Gastroesophageal sphincter (tissue), 3 donors: ENCODE data around the gene MIDN.

Experiments
- EP300 ChIP-seq: sonication (generic); formaldehyde crosslinking; IDR thresholded peaks from one replicate; pipeline ENCODE4 v1.6.1; 2017; ENCODE audit warnings: antibody characterized with exemption, mild to moderate bottlenecking
- POLR2A ChIP-seq, 2 donors: fragments of 450-650 bp; IDR thresholded peaks; one replicate each; pipeline ENCODE4 v1.6.1; 2017; ENCODE audit warnings: antibody characterized with exemption in 2 of 2, mild to moderate bottlenecking in 2 of 2, moderate library complexity in 1 of 2
- POLR2AphosphoS5 ChIP-seq: sonication (generic); formaldehyde crosslinking; IDR thresholded peaks from one replicate; pipeline ENCODE4 v1.6.1; 2017; ENCODE audit warnings: antibody characterized with exemption
- TF ChIP-seq, protein P1 (sequence below), 4 experiments: fragments of 200-600 bp in 2 of 4; fragments of 450-650 bp in 2 of 4; sonication (generic) in 1 of 4; IDR thresholded peaks; one replicate each; pipeline ENCODE4 v1.5.1; 2017 to 2019; ENCODE audit warnings: antibody characterized with exemption in 4 of 4, mild to moderate bottlenecking in 2 of 4, moderate library complexity in 2 of 4

DNA sequence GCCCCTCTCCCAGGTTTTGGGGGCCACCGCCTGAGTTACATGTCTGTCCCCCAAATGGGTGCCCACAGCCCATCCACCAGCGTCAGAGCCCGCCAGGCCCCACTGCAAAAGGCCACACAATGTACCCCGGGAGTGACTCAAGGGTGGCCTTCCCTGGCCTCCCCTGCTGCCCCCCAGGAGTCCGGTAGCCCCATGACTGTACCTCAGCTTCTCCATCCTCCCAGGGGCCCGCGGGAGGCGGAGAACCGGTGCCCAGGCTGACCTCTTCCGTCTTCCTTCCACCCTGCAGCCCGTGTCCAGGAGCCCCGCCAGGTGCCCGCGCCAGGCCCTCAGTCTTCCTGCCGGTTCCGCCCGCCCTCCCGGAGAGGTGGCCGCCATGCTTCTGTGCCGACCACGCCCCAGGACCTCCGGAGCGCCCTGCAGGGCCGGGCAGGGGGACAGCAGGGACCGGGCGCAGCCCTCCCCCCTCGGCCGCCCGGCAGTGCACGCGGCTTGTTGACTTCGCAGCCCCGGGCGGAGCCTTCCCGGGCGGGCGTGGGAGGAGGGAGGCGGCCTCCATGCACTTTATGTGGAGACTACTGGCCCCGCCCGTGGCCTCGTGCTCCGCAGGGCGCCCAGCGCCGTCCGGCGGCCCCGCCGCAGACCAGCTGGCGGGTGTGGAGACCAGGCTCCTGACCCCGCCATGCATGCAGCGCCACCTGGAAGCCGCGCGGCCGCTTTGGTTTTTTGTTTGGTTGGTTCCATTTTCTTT is 20.9 kb upstream of the MIDN start:
- TF ChIP-seq EP300 = no peak
- TF ChIP-seq, protein P1, sequence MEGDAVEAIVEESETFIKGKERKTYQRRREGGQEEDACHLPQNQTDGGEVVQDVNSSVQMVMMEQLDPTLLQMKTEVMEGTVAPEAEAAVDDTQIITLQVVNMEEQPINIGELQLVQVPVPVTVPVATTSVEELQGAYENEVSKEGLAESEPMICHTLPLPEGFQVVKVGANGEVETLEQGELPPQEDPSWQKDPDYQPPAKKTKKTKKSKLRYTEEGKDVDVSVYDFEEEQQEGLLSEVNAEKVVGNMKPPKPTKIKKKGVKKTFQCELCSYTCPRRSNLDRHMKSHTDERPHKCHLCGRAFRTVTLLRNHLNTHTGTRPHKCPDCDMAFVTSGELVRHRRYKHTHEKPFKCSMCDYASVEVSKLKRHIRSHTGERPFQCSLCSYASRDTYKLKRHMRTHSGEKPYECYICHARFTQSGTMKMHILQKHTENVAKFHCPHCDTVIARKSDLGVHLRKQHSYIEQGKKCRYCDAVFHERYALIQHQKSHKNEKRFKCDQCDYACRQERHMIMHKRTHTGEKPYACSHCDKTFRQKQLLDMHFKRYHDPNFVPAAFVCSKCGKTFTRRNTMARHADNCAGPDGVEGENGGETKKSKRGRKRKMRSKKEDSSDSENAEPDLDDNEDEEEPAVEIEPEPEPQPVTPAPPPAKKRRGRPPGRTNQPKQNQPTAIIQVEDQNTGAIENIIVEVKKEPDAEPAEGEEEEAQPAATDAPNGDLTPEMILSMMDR (IDR thresholded peaks at IDR 0.05) = no peak
- TF ChIP-seq POLR2AphosphoS5 = no peak
- no peak for TF ChIP-seq POLR2A (IDR thresholded peaks at IDR 0.05)
